MCF 10A (cell line): ENCODE results near the gene RAB4A. TPM values are rescaled to one million over a fixed set of nuclear protein-coding genes. Genes with fewer than 3 reads are reported as not detected.

Source experiments
- BruUV-seq: library from RNA; stranded (reverse); fragments of 400-500 nt; replicated peaks from 2 replicates; lab custom pipeline; 2021; lab: Mats Ljungman, UMichigan
- CTCF ChIA-PET: fragments of 300-600 bp; sonication (Branson Sonifier 250); formaldehyde crosslinking; extraction: SDS; loops from one replicate; lab custom pipeline; 2021; ENCODE audit warnings: antibody characterized with exemption, inconsistent platforms; lab: Yijun Ruan, JAX
- POLR2A ChIA-PET: fragments of 300-600, 350-650 bp; sonication (Branson Sonifier 250); formaldehyde crosslinking; extraction: SDS; loops from one replicate; lab custom pipeline; 2020; ENCODE audit warnings: antibody characterized with exemption, inconsistent platforms; lab: Yijun Ruan, JAX
- DNase-seq: peaks from one replicate; pipeline ENCODE4 v3.0.0-alpha.2; 2018; ENCODE audit not compliant: unreplicated experiment
- H3K27ac Mint-ChIP-seq: one replicate; pipeline ENCODE4 v1.8.0; 2022; ENCODE audit warnings: mild to moderate bottlenecking, low read depth, mixed read lengths; ENCODE audit not compliant: unreplicated experiment
- H3K27me3 Mint-ChIP-seq: one replicate; pipeline ENCODE4 v1.8.0; 2022; ENCODE audit warnings: mixed read lengths; ENCODE audit not compliant: insufficient read depth, unreplicated experiment
- H3K36me3 Mint-ChIP-seq: one replicate; pipeline ENCODE4 v1.8.0; 2022; ENCODE audit warnings: mild to moderate bottlenecking, moderate library complexity, mixed read lengths; ENCODE audit not compliant: insufficient read depth, unreplicated experiment
- H3K4me1 Mint-ChIP-seq: one replicate; pipeline ENCODE4 v1.8.0; 2022; ENCODE audit warnings: mixed read lengths; ENCODE audit not compliant: insufficient read depth, unreplicated experiment
- H3K4me3 Mint-ChIP-seq: one replicate; pipeline ENCODE4 v1.8.0; 2022; ENCODE audit warnings: mild to moderate bottlenecking, moderate library complexity, mixed read lengths; ENCODE audit not compliant: unreplicated experiment
- H3K9me3 Mint-ChIP-seq: one replicate; pipeline ENCODE4 v1.8.0; 2022; ENCODE audit warnings: mixed read lengths; ENCODE audit not compliant: unreplicated experiment
- CTCF ChIP-seq: fragments of 200-600 bp; IDR thresholded peaks from one replicate; pipeline ENCODE4 v1.8.0; 2022; ENCODE audit warnings: antibody characterized with exemption, mild to moderate bottlenecking; ENCODE audit not compliant: unreplicated experiment
- intact Hi-C: fragments of 100-400 bp; cut with micrococcal nuclease; formaldehyde crosslinking; loops from 2 replicates; pipeline ENCODE4 v1.14.1; 2022
- total RNA-seq: library from RNA; stranded (reverse); gene quantifications from 2 replicates; pipeline ENCODE4 v1.2.3, GENCODE V29; 2022

RAB4A gene
- total RNA-seq, 1 experiment from 2014 or later = 87.4 TPM

GRCh38 chr1:229251185-229251584 is 19.7 kb upstream of the RAB4A start:
- no peaks in the 10 kb centered on the region for H3K9me3 Mint-ChIP-seq
- H3K27me3 Mint-ChIP-seq = no peaks in the 10 kb centered on the region
- no peak overlapping the region for H3K4me3 Mint-ChIP-seq
- H3K4me1 Mint-ChIP-seq = peaks cover 36% of the 10 kb centered on the region
- H3K27ac Mint-ChIP-seq = no peak overlapping the region
- TF ChIP-seq CTCF = no peak
- BruUV-seq = no TSS peak
- ChIA-PET POLR2A (interaction anchor here (4.6 to 4.7 kb wide), 2 partner anchors 12 to 21 kb away, joined by 44 to 52 read pairs; no protein-coding TSS in a partner anchor), CTCF (interaction anchor here (0.7 to 1.8 kb wide), 4 partner anchors 12 to 409 kb away, joined by 3 to 11 read pairs (median 4); no protein-coding TSS in a partner anchor)
- peaks cover 4% of the 10 kb centered on the region for H3K36me3 Mint-ChIP-seq
- DNase-seq = no peak
- intact Hi-C loops = no loop called here

DNA sequence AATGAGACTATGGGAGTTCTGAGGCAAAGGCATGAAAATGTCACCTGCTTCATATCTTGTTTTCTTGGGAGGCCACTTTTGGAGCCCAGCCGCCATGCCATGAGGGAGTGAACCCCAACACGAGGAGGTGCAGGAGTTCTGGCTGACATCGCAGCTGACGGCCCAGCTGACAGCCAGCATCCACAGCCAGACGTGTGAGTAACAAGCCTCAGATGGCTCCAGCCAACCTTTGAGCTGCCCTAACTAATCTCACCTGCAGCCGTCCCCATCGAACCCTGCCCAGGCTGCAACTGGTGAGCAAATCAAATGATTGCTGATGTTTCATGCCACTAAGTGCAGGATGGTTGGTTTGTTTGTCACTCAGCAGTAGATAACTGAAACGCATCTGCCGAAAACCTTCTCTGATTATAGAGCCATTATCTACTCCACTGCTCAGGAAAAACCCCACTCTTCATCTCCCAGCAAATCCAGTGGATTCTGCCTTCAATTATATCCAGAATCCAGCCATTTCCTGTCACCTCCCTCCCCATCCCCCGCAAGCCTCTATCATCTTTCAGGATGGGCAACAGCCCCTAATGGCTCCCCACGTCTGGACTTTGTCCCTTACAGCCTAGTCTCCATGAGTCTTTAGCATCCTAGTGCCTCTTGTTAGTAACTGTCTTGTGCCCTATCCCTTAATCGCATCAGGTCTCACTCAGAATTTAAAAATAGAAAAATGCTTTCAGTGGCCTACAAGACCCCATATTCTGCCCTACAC is 18.5 kb upstream of the RAB4A start:
- Mint-ChIP-seq H3K4me3 (peak overlapping the region; percentile 68), H3K9me3 (no peaks in the 10 kb centered on the region), H3K36me3 (peaks cover 4% of the 10 kb centered on the region), H3K27me3 (no peaks in the 10 kb centered on the region), H3K27ac (peak overlapping the region; percentile 78), H3K4me1 (peaks cover 36% of the 10 kb centered on the region)
- POLR2A ChIA-PET = interaction anchor here (4.6 to 4.7 kb wide), 2 partner anchors 14 to 22 kb away, joined by 44 to 52 read pairs; no protein-coding TSS in a partner anchor
- no TSS peak for BruUV-seq
- CTCF ChIA-PET = interaction anchor here (0.6 to 1.8 kb wide), 6 partner anchors 13 to 446 kb away, joined by 3 to 11 read pairs (median 4); no protein-coding TSS in a partner anchor
- no peak for TF ChIP-seq CTCF
- DNase-seq = no peak
- intact Hi-C loops = no loop called here

GRCh38 chr1:229253151-229253974 is 17.5 kb upstream of the RAB4A start:
- H3K27ac Mint-ChIP-seq = peak overlapping the region; percentile 78
- DNase-seq = peak; percentile 94
- intact Hi-C loops = loop anchor here (1.0 kb wide), 1 partner anchor 22 kb away; no protein-coding TSS in a partner anchor

More at GRCh38 chr1:229253151-229253974, 17.5 kb upstream of the RAB4A start:
- H3K9me3 Mint-ChIP-seq = no peaks in the 10 kb centered on the region
- TF ChIP-seq CTCF = no peak
- H3K27me3 Mint-ChIP-seq = no peaks in the 10 kb centered on the region
- ChIA-PET CTCF (interaction anchor here (0.8 to 10.1 kb wide), 23 partner anchors 10 to 602 kb away, joined by 3 to 216 read pairs (median 16); partner anchors contain the start of gene RHOU), POLR2A (interaction anchor here (0.5 to 6.9 kb wide), 9 partner anchors 9 to 599 kb away, joined by 3 to 126 read pairs (median 5); partner anchors contain the start of gene RAB4A)
- no TSS peak for BruUV-seq
- peak overlapping the region; percentile 68 for H3K4me3 Mint-ChIP-seq
- H3K36me3 Mint-ChIP-seq = peaks cover 4% of the 10 kb centered on the region
- H3K4me1 Mint-ChIP-seq = peaks cover 43% of the 10 kb centered on the region
